Activated T-cell treated with anti-CD3 and anti-CD28 coated beads, Interleukin-2, amount 50 U/mL, for 72 hours (primary cell): ENCODE measurements around the gene NPHP4. TPM values are rescaled to one million over a fixed set of nuclear protein-coding genes. Genes with fewer than 3 reads are reported as not detected.

Experiments used
- ATAC-seq, 2 donors: fragments of 150-1000 bp; cut with Tn5 transposase; replicated peaks in 1 of 2; 2 replicates each; pipeline ENCODE4 v1.10.0; 2021; ENCODE audit warnings: moderate library complexity in 2 of 2, mild to moderate bottlenecking in 1 of 2
- DNase-seq, 2 donors: peaks; one replicate each; pipeline ENCODE4 v3.0.0; 2021 to 2022; ENCODE audit warnings: mixed read lengths in 1 of 2
- H3K27ac Mint-ChIP-seq: one replicate; pipeline ENCODE4 v1.8.0; 2022; ENCODE audit warnings: mild to moderate bottlenecking, moderate library complexity, mixed read lengths
- H3K27me3 Mint-ChIP-seq: one replicate; pipeline ENCODE4 v1.8.0; 2022; ENCODE audit warnings: low read depth, mixed read lengths
- H3K36me3 Mint-ChIP-seq, 2 donors: one replicate each; pipeline ENCODE4 v1.8.0; 2022; ENCODE audit warnings: mixed read lengths in 2 of 2, mild to moderate bottlenecking in 1 of 2; ENCODE audit not compliant: insufficient read depth in 2 of 2
- H3K4me1 Mint-ChIP-seq: one replicate; pipeline ENCODE4 v1.8.0; 2022; ENCODE audit warnings: low read depth, mixed read lengths
- H3K4me3 Mint-ChIP-seq, 2 donors: one replicate each; pipeline ENCODE4 v1.8.0; 2022; ENCODE audit warnings: mild to moderate bottlenecking in 2 of 2, mixed read lengths in 2 of 2, moderate library complexity in 2 of 2
- H3K9me3 Mint-ChIP-seq, 2 donors: one replicate each; pipeline ENCODE4 v1.8.0; 2022; ENCODE audit warnings: mixed read lengths in 2 of 2
- total RNA-seq, 2 donors: library from RNA; stranded (reverse); gene quantifications; one replicate each; pipeline ENCODE4 v1.2.3, GENCODE V29; 2022

NPHP4 gene
- total RNA-seq, 2 donors from 2014 or later: 12.3 to 14.5 TPM

DNA sequence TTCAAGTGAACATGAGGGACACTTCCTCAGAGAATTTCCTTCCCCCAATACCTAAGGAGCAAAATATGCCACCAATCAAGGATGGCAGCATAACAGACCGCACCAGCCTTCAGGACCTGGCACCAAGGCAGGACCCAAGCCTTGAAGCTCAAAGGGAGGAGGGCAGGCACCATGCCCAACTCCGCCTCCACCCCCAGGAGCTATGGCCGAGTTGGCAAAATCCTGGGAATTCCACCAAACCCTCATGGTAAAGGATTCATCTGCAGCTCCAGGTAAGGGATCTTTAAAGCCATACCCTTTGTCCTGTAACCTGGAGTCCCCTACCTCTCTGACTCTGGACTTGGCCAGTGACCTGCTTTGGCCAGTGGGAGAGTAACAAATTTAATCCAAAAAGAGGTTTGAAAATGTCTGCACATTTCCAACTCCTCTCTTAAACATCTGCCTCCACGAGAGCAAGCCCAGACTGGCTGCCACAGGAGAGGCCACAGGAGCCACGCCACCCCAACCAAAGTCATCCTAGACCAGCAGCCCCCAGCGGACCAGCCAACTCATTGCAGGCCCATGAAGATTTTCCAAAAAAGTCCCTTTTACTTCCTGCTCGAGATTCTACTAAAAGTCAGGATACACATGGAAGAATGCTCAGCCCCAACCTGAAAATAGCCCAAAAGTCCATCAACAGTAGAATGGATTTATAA lies 41.9 kb downstream of the NPHP4 start:
- Mint-ChIP-seq H3K27me3 (no peaks in the 10 kb centered on the region), H3K9me3 (no peaks in the 10 kb centered on the region), H3K4me1 (peaks cover 11% of the 10 kb centered on the region), H3K4me3 (no peak overlapping the region), H3K27ac (no peak overlapping the region), H3K36me3 (peaks cover 2 to 8% of the 10 kb centered on the region in 2 donors)
- ATAC-seq (no peak), DNase-seq (no peak)

DNA sequence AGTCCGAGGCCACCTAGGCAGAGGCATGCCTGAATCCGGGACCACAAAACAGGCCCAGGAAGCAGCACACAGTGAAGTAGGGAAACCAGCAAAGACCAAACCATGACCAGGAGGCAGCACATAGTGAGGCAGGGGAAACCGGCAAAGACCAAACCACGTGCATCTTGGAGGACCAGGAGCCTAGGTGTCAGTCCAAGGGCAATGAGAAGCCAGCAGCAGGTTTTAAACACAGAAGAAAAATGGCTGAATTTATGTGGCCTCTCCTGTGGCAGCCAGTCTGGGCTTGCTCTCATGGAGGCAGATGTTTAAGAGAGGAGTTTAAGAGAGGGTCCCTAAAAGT lies 42.5 kb downstream of the NPHP4 start:
- ATAC-seq (no peak), DNase-seq (no peak)
- H3K4me1 Mint-ChIP-seq: peaks cover 5% of the 10 kb centered on the region

GRCh38 chr1:5949085-5949760 lies 43.0 kb downstream of the NPHP4 start:
- Mint-ChIP-seq H3K27ac (no peak overlapping the region), H3K27me3 (no peaks in the 10 kb centered on the region), H3K4me3 (no peak overlapping the region), H3K9me3 (no peaks in the 10 kb centered on the region), H3K36me3 (peaks cover 0 to 3% of the 10 kb centered on the region in 2 donors), H3K4me1 (peaks cover under 1% of the 10 kb centered on the region)
- ATAC-seq (no peak), DNase-seq (no peak)

More for the DNA sequence above, 42.5 kb downstream of the NPHP4 start:
- H3K27ac Mint-ChIP-seq: no peak overlapping the region
- H3K4me3 Mint-ChIP-seq: no peak overlapping the region
- peaks cover 0 to 8% of the 10 kb centered on the region in 2 donors for H3K36me3 Mint-ChIP-seq
- H3K9me3 Mint-ChIP-seq: no peaks in the 10 kb centered on the region
- H3K27me3 Mint-ChIP-seq: no peaks in the 10 kb centered on the region

DNA sequence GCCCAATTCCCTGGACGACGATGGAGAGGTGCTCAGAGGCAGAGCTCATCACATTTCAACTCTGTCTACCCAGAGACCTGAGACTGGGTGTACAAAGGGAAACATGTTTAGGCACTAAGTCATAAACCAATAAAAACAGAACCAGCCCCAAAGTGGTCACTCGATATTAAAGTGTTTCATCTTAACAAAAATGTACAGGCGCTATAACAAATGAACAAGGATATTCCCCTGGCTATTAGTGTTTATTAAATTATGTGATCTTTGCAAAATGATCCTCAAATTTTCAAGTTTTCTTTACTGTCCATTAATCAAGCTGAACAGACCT lies 43.6 kb downstream of the NPHP4 start:
- ATAC-seq: no peak
- no peaks in the 10 kb centered on the region for H3K27me3 Mint-ChIP-seq
- H3K9me3 Mint-ChIP-seq: no peaks in the 10 kb centered on the region
- H3K4me3 Mint-ChIP-seq: no peak overlapping the region
- H3K36me3 Mint-ChIP-seq: no peaks in the 10 kb centered on the region
- H3K27ac Mint-ChIP-seq: no peak overlapping the region
- no peaks in the 10 kb centered on the region for H3K4me1 Mint-ChIP-seq
- DNase-seq: no peak

DNA sequence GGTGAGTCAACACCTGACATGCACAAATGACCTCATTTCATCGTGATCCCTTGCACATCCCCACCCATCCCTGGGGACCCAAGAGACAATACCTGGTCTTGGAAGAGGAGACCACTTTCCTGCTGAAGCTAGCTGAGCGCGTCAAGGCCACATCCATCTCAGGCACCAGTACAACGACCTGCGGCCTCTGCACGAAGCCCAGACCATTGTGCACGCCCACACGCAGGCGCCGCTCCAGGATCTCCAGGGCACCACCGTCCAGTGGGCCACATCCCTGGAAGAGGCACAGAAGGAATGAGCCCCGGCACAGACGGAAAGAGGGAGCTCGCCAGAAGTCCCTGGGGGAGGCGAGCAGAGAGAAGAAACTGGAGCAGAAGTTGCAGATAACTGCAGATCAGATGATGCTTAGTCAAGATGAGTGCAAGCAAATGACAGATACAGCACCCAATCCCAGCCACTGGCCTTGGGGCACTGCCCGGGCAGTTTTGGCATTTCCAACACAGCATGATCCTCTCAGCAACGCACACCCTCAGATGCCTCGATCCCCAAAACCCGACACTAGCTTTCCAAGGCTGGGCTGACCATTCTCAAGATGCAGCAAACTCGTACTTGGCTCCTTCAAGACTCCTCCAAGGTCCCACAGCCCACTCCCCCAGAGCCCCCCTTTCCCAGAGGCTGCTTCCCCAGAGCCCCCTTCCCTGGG lies 44.1 kb downstream of the NPHP4 start:
- Mint-ChIP-seq H3K9me3 (no peaks in the 10 kb centered on the region), H3K27ac (no peak overlapping the region), H3K36me3 (no peaks in the 10 kb centered on the region), H3K27me3 (no peaks in the 10 kb centered on the region), H3K4me1 (no peaks in the 10 kb centered on the region), H3K4me3 (no peak overlapping the region)
- ATAC-seq (no peak), DNase-seq (no peak)

- Mint-ChIP-seq H3K9me3 (no peaks in the 10 kb centered on the region), H3K27me3 (no peaks in the 10 kb centered on the region), H3K4me1 (no peaks in the 10 kb centered on the region), H3K27ac (no peak overlapping the region), H3K4me3 (no peak overlapping the region), H3K36me3 (no peaks in the 10 kb centered on the region)
- DNase-seq (no peak), ATAC-seq (no peak)
Observed at GRCh38 chr1:5947071-5947821, 45.0 kb downstream of the NPHP4 start.

DNA sequence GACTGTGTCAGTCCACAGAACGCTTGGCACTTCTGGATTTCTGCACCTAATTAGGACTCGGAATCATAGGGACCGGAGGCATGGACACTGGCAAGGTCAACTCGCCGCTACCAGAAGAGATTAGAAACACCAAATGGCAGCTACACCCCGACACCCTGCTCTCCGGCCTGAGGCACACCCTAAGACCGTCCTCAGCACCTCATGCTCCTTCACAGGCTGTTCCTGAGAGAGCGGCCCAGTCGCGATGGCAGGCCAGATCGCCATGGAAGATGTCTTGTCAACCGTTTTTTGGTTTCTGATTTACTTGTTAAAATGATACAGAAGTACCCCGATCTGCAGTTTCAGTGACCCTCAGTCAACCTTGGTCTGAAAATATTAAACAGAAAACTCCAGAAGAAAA lies 46.8 kb downstream of the NPHP4 start:
- DNase-seq: no peak
- Mint-ChIP-seq H3K9me3 (no peaks in the 10 kb centered on the region), H3K4me3 (no peak overlapping the region), H3K4me1 (no peaks in the 10 kb centered on the region), H3K27me3 (no peaks in the 10 kb centered on the region), H3K36me3 (no peaks in the 10 kb centered on the region), H3K27ac (no peak overlapping the region)
- ATAC-seq: no peak

- no peaks in the 10 kb centered on the region for H3K36me3 Mint-ChIP-seq
- ATAC-seq (no peak), DNase-seq (no peak)
- H3K27me3 Mint-ChIP-seq: no peaks in the 10 kb centered on the region
- H3K9me3 Mint-ChIP-seq: no peaks in the 10 kb centered on the region
- H3K27ac Mint-ChIP-seq: no peak overlapping the region
- no peak overlapping the region for H3K4me3 Mint-ChIP-seq
- no peaks in the 10 kb centered on the region for H3K4me1 Mint-ChIP-seq
Observed at GRCh38 chr1:5944843-5945167, 47.4 kb downstream of the NPHP4 start.

DNA sequence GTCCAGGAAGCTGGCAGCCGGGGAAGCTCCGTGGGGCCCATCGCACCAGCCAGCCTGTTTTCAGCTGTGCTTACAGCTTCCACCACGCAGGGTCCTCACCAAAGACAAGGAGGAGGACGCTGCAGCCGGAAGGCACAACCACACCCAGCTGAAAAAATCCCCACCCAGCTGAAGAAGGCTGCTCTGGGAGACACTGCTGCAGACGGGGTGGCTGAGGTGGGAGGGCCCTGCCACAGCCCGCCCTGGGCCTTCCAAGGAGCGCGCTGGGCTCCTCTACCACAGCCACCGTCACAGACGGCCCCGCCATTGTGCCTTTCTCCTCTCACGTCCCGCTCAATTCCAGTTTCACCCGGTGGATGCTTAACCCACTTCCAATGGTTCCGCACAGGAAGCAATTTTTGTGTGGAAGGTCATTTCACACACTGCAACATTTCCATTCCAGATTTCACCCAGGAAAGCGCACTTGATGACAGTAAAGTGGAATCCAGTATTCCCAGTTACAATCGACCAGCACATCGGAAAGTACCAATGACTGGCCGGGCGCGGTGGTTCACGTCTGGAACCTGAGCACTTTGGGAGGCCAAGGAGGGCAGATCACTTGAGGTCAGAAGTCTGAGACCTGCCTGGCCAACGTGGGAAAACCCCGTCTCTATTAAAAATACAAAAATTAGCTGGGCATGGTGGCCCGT lies 47.9 kb downstream of the NPHP4 start:
- Mint-ChIP-seq H3K27ac (no peak overlapping the region), H3K9me3 (no peaks in the 10 kb centered on the region), H3K27me3 (no peaks in the 10 kb centered on the region), H3K4me1 (no peaks in the 10 kb centered on the region), H3K4me3 (no peak overlapping the region), H3K36me3 (no peaks in the 10 kb centered on the region)
- no peak for ATAC-seq
- no peak for DNase-seq

GRCh38 chr1:5943343-5944124 lies 48.7 kb downstream of the NPHP4 start:
- Mint-ChIP-seq H3K9me3 (no peaks in the 10 kb centered on the region), H3K36me3 (no peaks in the 10 kb centered on the region), H3K27me3 (no peaks in the 10 kb centered on the region), H3K27ac (no peak overlapping the region), H3K4me1 (no peaks in the 10 kb centered on the region), H3K4me3 (no peak overlapping the region)
- no peak for ATAC-seq
- DNase-seq: no peak

GRCh38 chr1:5941671-5942070 lies 50.6 kb downstream of the NPHP4 start:
- H3K36me3 Mint-ChIP-seq: no peaks in the 10 kb centered on the region
- no peak overlapping the region for H3K4me3 Mint-ChIP-seq
- H3K4me1 Mint-ChIP-seq: no peaks in the 10 kb centered on the region
- DNase-seq: no peak
- H3K27ac Mint-ChIP-seq: peak overlapping the region; percentile 5
- no peaks in the 10 kb centered on the region for H3K9me3 Mint-ChIP-seq
- no peak for ATAC-seq
- no peaks in the 10 kb centered on the region for H3K27me3 Mint-ChIP-seq

- no peak for ATAC-seq
- Mint-ChIP-seq H3K4me1 (no peaks in the 10 kb centered on the region), H3K27ac (no peak overlapping the region), H3K9me3 (no peaks in the 10 kb centered on the region), H3K27me3 (no peaks in the 10 kb centered on the region), H3K36me3 (no peaks in the 10 kb centered on the region), H3K4me3 (no peak overlapping the region)
- no peak for DNase-seq
Observed at GRCh38 chr1:5940723-5941407, 51.4 kb downstream of the NPHP4 start.
